ENCODE measurements around the gene ADAT2. TPM values are rescaled to one million over a fixed set of nuclear protein-coding genes. Genes with fewer than 3 reads are reported as not detected.

ADAT2 gene
- total and polyA plus RNA-seq, 2 of the 13 experiments (the other 11 are each of a cell fraction or from before 2014, with no cell fraction given), result 10.5 to 18.3 TPM

DNA sequence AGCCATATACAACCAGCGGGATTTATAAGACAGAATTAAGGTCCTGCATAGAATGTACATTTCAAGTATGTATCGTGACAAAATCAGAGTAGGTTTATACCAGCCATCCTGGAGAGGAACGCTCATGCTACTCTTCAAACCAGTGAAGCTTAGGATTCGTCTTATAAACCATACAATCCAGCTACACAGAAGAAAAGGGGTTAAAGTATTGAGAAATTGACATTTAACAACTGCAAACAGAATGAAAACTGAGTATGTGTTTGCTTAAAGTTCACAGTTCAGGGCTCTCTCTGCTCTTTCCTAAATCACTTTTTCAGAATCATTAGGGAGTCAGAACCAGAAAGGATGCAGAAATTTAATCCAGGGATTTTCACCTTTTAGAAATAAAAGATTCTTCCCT, 17.9 kb downstream of the ADAT2 start (continued):
- TF ChIP-seq, protein P1, sequence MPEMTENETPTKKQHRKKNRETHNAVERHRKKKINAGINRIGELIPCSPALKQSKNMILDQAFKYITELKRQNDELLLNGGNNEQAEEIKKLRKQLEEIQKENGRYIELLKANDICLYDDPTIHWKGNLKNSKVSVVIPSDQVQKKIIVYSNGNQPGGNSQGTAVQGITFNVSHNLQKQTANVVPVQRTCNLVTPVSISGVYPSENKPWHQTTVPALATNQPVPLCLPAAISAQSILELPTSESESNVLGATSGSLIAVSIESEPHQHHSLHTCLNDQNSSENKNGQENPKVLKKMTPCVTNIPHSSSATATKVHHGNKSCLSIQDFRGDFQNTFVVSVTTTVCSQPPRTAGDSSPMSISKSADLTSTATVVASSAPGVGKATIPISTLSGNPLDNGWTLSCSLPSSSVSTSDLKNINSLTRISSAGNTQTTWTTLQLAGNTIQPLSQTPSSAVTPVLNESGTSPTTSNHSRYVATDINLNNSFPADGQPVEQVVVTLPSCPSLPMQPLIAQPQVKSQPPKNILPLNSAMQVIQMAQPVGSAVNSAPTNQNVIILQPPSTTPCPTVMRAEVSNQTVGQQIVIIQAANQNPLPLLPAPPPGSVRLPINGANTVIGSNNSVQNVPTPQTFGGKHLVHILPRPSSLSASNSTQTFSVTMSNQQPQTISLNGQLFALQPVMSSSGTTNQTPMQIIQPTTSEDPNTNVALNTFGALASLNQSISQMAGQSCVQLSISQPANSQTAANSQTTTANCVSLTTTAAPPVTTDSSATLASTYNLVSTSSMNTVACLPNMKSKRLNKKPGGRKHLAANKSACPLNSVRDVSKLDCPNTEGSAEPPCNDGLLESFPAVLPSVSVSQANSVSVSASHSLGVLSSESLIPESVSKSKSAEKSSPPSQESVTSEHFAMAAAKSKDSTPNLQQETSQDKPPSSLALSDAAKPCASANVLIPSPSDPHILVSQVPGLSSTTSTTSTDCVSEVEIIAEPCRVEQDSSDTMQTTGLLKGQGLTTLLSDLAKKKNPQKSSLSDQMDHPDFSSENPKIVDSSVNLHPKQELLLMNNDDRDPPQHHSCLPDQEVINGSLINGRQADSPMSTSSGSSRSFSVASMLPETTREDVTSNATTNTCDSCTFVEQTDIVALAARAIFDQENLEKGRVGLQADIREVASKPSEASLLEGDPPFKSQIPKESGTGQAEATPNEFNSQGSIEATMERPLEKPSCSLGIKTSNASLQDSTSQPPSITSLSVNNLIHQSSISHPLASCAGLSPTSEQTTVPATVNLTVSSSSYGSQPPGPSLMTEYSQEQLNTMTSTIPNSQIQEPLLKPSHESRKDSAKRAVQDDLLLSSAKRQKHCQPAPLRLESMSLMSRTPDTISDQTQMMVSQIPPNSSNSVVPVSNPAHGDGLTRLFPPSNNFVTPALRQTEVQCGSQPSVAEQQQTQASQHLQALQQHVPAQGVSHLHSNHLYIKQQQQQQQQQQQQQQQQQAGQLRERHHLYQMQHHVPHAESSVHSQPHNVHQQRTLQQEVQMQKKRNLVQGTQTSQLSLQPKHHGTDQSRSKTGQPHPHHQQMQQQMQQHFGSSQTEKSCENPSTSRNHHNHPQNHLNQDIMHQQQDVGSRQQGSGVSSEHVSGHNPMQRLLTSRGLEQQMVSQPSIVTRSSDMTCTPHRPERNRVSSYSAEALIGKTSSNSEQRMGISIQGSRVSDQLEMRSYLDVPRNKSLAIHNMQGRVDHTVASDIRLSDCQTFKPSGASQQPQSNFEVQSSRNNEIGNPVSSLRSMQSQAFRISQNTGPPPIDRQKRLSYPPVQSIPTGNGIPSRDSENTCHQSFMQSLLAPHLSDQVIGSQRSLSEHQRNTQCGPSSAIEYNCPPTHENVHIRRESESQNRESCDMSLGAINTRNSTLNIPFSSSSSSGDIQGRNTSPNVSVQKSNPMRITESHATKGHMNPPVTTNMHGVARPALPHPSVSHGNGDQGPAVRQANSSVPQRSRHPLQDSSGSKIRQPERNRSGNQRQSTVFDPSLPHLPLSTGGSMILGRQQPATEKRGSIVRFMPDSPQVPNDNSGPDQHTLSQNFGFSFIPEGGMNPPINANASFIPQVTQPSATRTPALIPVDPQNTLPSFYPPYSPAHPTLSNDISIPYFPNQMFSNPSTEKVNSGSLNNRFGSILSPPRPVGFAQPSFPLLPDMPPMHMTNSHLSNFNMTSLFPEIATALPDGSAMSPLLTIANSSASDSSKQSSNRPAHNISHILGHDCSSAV (CRISPR knock-in tag; IDR thresholded peaks at IDR 0.05; ENCODE audit: borderline replicate concordance), result no peak
- TF ChIP-seq RCOR2 (CRISPR knock-in tag; IDR thresholded peaks at IDR 0.05) (0 out of 2 replicates have a peak, but pooled peaks have one; percentile 28), RAD21 (CRISPR knock-in tag; IDR thresholded peaks at IDR 0.05) (0 out of 2 replicates have a peak, but pooled peaks have one; percentile 32), ZFP41 (CRISPR knock-in tag; IDR thresholded peaks at IDR 0.05; ENCODE audit: borderline replicate concordance) (no peak), ZNF652 (CRISPR knock-in tag; IDR thresholded peaks at IDR 0.05; ENCODE audit: borderline replicate concordance, low read depth) (peak; percentile 100), NAIF1 (CRISPR knock-in tag; IDR thresholded peaks at IDR 0.05; ENCODE audit: borderline replicate concordance) (no peak), ZNF556 (CRISPR knock-in tag; IDR thresholded peaks at IDR 0.05; ENCODE audit: borderline replicate concordance) (no peak), ZNF354B (CRISPR knock-in tag; IDR thresholded peaks at IDR 0.05) (no peak), PTBP1 (IDR thresholded peaks at IDR 0.05; ENCODE audit: low read depth, low read length, poor library complexity, severe bottlenecking) (no peak), ZNF207 (IDR thresholded peaks at IDR 0.05; ENCODE audit: borderline replicate concordance) (no peak), TARDBP (CRISPR knock-in tag; IDR thresholded peaks at IDR 0.05) (peak; percentile 72), SUZ12 (IDR thresholded peaks at IDR 0.05; ENCODE audit: low read depth, low read length) (no peak), SATB2 (CRISPR knock-in tag; IDR thresholded peaks at IDR 0.05) (no peak), HMGXB4 (CRISPR knock-in tag; IDR thresholded peaks at IDR 0.05; ENCODE audit: borderline replicate concordance in 1 of 2, low read depth in 1 of 2) (no peak), PAWR (CRISPR knock-in tag; IDR thresholded peaks at IDR 0.05; ENCODE audit: borderline replicate concordance) (no peak)
- TF ChIP-seq, protein P2, sequence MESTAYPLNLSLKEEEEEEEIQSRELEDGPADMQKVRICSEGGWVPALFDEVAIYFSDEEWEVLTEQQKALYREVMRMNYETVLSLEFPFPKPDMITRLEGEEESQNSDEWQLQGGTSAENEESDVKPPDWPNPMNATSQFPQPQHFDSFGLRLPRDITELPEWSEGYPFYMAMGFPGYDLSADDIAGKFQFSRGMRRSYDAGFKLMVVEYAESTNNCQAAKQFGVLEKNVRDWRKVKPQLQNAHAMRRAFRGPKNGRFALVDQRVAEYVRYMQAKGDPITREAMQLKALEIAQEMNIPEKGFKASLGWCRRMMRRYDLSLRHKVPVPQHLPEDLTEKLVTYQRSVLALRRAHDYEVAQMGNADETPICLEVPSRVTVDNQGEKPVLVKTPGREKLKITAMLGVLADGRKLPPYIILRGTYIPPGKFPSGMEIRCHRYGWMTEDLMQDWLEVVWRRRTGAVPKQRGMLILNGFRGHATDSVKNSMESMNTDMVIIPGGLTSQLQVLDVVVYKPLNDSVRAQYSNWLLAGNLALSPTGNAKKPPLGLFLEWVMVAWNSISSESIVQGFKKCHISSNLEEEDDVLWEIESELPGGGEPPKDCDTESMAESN (CRISPR knock-in tag; conservative IDR thresholded peaks at IDR 0.05), result 0 out of 2 replicates have a peak, but pooled peaks have one; percentile 26
- TF ChIP-seq, protein P3, sequence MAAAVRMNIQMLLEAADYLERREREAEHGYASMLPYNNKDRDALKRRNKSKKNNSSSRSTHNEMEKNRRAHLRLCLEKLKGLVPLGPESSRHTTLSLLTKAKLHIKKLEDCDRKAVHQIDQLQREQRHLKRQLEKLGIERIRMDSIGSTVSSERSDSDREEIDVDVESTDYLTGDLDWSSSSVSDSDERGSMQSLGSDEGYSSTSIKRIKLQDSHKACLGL (CRISPR knock-in tag; IDR thresholded peaks at IDR 0.05), result no peak
- TF ChIP-seq, protein P4, sequence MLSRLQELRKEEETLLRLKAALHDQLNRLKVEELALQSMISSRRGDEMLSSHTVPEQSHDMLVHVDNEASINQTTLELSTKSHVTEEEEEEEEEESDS (CRISPR knock-in tag; IDR thresholded peaks at IDR 0.05; ENCODE audit: borderline replicate concordance), result no peak
